ENCODE data around the gene SLC29A3.

SLC29A3 gene

GRCh38 chr10:71390461-71390835 lies 71.4 kb downstream of the SLC29A3 start:
- DNase-seq (ENCODE audit: extremely low read depth in 1 of 2, low read depth in 1 of 2), result no peak

GRCh38 chr10:71390921-71391690 lies 72.0 kb downstream of the SLC29A3 start:
- no peak for DNase-seq (ENCODE audit: extremely low read depth in 1 of 2, low read depth in 1 of 2)

- DNase-seq (ENCODE audit: extremely low read depth in 1 of 2, low read depth in 1 of 2), result no peak
Measured at GRCh38 chr10:71391701-71392100, 72.6 kb downstream of the SLC29A3 start.

- no peak for DNase-seq (ENCODE audit: extremely low read depth in 1 of 2, low read depth in 1 of 2)
Measured at GRCh38 chr10:71392292-71392691, 73.2 kb downstream of the SLC29A3 start.

- no peak for DNase-seq (ENCODE audit: extremely low read depth in 1 of 2, low read depth in 1 of 2)
Measured at GRCh38 chr10:71392791-71393781, 74.0 kb downstream of the SLC29A3 start.

GRCh38 chr10:71393841-71394475 lies 74.9 kb downstream of the SLC29A3 start:
- no peak for DNase-seq (ENCODE audit: extremely low read depth in 1 of 2, low read depth in 1 of 2)

GRCh38 chr10:71394926-71395562 lies 76.0 kb downstream of the SLC29A3 start:
- no peak for DNase-seq (ENCODE audit: extremely low read depth in 1 of 2, low read depth in 1 of 2)

GRCh38 chr10:71395621-71396020 lies 76.6 kb downstream of the SLC29A3 start:
- no peak for DNase-seq (ENCODE audit: extremely low read depth in 1 of 2, low read depth in 1 of 2)

GRCh38 chr10:71396084-71396710 lies 77.1 kb downstream of the SLC29A3 start:
- peak; percentile 10 to 23 for DNase-seq (ENCODE audit: extremely low read depth in 1 of 2, low read depth in 1 of 2)

GRCh38 chr10:71396711-71397295 lies 77.7 kb downstream of the SLC29A3 start, which contains the start of gene CDH23:
TSS of gene CDH23 (plus strand) at chr10:71396920. CDS start at chr10:71439832, 42,912 bp downstream.
- no peak for DNase-seq (ENCODE audit: extremely low read depth in 1 of 2, low read depth in 1 of 2)

GRCh38 chr10:71397296-71398212 lies 78.5 kb downstream of the SLC29A3 start:
- DNase-seq (ENCODE audit: extremely low read depth in 1 of 2, low read depth in 1 of 2), result no peak

GRCh38 chr10:71398976-71399375 lies 79.9 kb downstream of the SLC29A3 start:
- no peak for DNase-seq (ENCODE audit: extremely low read depth in 1 of 2, low read depth in 1 of 2)

- DNase-seq (ENCODE audit: extremely low read depth in 1 of 2, low read depth in 1 of 2), result no peak
Measured at GRCh38 chr10:71399946-71400345, 80.9 kb downstream of the SLC29A3 start.

- DNase-seq (ENCODE audit: extremely low read depth in 1 of 2, low read depth in 1 of 2), result no peak
Measured at GRCh38 chr10:71401056-71401455, 82.0 kb downstream of the SLC29A3 start.

- DNase-seq (ENCODE audit: extremely low read depth in 1 of 2, low read depth in 1 of 2), result no peak
Measured at GRCh38 chr10:71402005-71402404, 82.9 kb downstream of the SLC29A3 start.

- no peak for DNase-seq (ENCODE audit: extremely low read depth in 1 of 2, low read depth in 1 of 2)
Measured at GRCh38 chr10:71404503-71405295, 85.6 kb downstream of the SLC29A3 start.

GRCh38 chr10:71406878-71407277 lies 87.8 kb downstream of the SLC29A3 start:
- no peak for DNase-seq (ENCODE audit: extremely low read depth in 1 of 2, low read depth in 1 of 2)

All from stimulated activated CD8-positive, alpha-beta memory T cell treated with anti-CD3 and anti-CD28 coated beads, Interleukin-7, amount 100 ng/mL, for 48 hours (primary cell).